MM.1S (cell line): ENCODE results near the gene NR1I2.

ENCODE experiments used
- CTCF ChIP-seq: fragments of 300-600 bp; sonication (generic); IDR thresholded peaks from 2 replicates; pipeline ENCODE4 v1.5.1; 2016; ENCODE audit warnings: antibody characterized with exemption, low read length, mixed read lengths
- EZH2 ChIP-seq: fragments of 300-600 bp; sonication (generic); optimal IDR thresholded peaks from 2 replicates; pipeline ENCODE3; 2017; ENCODE audit warnings: low read depth, mild to moderate bottlenecking, antibody characterized with exemption, low read length, mixed read lengths

- TF ChIP-seq CTCF (no peak), EZH2 (no peak)
Observed at GRCh38 chr3:119817583-119818363, 35.9 kb downstream of the NR1I2 start.
